ENCODE results near the gene BCL7C.

- TF ChIP-seq CTCF (conservative IDR thresholded peaks at IDR 0.05; ENCODE audit: low read length) = no peak
- TF ChIP-seq EZH2phosphoT487 (IDR thresholded peaks at IDR 0.05; ENCODE audit: borderline replicate concordance) = no peak
These were observed 31.2 kb upstream of the BCL7C start for GRCh38 chr16:30924913-30925631.

Data from Loucy (cell line).